Activated T-cell treated with anti-CD3 and anti-CD28 coated beads, Interleukin-2, amount 50 U/mL, for 1 hour (primary cell): ENCODE results near the gene CABP2.

Experiments used
- DNase-seq: peaks from one replicate; pipeline ENCODE4 v3.0.0-alpha.2; 2020

CABP2 gene

DNA sequence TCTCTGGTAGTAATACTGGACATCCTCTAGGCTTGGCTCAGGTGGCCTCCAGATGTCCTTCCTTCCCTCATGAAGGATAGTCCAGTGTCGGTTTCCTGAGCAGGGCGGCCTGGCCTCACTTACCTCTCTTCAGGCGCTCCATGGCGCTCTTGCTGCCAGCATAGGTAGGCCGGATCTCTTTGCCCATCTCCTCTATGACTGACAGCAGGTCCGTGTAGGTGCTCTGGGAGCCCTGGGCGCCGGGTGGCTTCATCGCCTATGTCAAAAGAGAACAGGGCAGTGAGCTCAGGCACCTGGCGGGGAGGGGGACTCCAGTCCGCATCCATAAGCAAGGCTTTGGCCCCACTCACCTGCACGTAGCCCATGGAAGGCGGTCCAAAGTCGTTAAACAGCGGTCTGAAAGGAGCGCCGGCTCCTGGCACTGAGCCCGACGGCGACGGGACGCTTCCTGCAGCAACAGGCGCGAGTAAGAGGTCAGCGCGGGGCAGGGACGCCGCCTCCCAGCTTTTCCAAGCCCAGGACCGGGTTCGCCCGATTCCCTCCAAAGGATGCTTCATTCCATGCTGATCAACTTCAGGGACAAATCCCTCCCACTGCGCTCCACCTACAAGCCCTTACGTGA lies 15.9 kb downstream of the CABP2 start:
- DNase-seq = no peak

GRCh38 chr11:67506426-67507051 lies 16.7 kb downstream of the CABP2 start:
- no peak for DNase-seq

- peak; percentile 90 for DNase-seq
These were observed 17.4 kb downstream of the CABP2 start for GRCh38 chr11:67505605-67506396.

DNA sequence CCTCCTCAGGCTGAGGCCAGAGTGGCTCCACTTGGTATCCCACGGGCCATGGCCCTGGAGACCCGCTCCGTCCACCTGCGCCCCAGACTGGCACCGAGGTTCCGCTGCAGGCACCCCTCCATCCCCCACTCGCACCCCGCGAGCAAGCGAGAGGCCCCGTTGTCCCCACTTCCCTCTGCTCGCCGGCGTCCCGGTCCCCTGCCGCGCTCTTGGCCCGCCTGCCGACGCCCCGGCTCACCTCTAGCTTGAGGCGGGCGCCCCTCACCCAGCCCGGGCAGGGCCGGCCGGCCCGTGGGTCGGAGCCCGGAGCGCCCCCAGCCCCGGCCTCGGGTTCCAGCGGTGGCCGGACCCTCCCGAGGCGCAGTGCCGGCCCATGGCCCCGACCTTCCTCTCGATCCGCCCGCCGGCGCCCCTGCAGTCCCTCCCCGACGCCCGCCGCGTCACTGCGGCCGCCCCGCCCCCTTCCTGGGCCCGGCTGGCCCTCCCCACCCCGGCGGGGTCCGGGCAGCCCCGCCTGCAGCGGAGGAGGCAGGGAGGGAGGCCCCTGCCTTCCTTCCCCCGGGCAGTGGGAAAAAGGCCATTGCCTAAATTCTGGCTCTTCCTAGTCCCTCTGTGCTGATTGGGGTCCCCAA lies 18.2 kb downstream of the CABP2 start, which contains the start of gene PITPNM1:
Gene PITPNM1, minus strand, starts transcription at position 414 of the 632 bp plus-strand sequence. CDS start 1,183 bp downstream, outside the sequence.
- DNase-seq = peak; percentile 82

- DNase-seq = peak; percentile 54
These were observed 19.0 kb downstream of the CABP2 start for GRCh38 chr11:67504005-67504949.

DNA sequence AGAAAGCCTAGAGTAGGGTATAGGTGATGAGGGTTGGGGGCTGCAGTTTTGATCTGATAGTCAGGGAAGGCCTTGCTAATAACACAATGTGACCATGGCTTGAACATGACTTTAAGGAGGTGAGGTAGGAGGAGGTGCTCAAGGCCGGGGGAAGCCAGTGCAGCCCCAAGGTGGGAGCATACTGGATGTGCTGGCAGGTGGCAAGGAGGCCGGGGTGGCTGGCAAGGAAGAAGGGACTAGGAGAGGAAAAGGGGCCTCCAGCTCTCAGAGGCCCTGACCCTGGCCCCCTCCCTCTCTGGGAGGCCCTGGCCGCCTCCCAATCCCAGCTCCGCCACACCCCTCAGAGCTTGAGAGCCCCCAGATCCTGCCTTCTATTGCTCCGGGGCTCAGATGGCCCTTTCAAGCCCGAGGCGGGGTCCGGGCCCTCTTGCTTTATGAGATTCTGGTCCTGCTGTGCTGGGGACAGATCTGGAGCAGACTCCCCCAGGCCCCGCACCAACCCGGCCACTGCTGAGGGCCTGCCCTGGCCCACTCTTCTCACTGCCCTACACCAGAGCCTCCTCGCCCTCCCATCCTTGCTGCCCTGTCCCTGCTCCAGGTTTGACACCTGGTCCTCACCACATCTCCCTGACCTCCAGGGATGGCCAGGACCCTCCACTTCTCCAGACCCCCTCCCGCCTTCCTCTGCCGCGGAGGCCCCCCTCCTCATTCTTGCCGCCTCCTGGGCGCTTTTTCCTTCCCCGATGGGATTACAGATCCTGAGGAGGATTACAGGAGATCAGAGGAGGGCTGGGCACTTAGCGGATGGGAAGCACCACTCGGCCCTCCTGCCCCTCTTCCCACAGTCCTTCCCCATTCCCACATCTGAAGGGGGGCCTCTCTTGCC lies 19.9 kb downstream of the CABP2 start:
- no peak for DNase-seq

GRCh38 chr11:67502328-67502979 lies 20.8 kb downstream of the CABP2 start:
- no peak for DNase-seq

DNA sequence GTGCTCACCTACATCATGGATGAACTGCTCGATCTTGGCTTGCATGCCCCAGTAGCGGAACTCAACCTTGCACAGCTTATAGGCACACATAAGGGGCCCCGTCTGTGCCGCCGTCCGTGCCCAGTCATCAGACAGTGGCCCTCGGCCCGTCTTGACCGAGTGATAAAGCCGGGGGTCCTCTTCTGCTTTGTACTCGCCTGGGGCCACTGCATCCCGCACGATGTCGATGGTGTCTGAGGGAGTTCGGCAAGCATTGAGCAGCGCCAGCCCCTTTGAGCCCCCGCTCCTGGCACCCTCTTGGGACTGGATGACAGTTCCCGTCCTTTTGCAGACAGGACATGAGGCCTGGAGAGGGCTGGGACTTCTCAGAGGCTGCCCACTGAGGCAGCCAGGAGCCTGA lies 21.4 kb downstream of the CABP2 start:
- DNase-seq = no peak

DNA sequence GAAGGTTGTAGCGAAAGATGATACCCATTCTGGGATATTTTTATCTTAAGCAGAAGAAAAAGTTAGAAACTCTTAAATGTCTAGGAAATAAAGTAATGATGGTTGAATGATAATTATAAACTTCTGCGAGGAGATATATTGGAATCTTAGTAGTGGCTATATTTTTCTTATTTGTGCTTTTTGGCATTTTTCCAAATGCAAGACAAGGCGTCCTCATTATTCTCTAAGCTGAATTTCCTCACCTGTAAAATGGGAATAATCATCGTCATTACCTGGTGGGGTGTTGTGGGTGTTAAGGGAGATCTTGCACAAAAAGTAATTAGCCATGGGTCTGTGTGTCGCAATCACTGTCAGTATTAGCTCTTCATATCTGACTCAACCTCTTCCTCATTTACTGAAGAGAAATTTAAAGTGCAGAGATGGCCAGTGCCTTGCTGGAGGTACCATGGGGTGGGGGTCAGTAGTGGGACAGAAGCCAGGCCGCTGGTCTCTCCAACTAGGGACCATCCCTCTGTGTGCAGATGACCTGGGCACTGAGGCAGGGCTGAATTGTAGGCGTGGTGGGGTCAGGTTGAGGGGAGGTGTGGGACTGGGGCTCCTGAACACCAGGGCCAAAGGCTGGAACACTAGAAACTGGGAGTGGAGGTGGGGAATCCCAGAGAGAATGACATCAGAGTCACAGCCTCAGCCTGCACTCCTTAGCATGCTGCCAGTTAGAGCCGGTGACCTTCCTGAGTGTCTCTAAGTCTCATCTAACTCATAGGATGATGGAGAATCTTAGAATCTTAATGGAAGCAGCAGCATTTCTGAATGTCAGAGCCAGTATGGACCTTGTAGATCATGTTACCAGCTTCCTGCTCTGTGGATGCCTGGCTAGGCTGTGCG lies 22.2 kb downstream of the CABP2 start:
- DNase-seq = no peak

- no peak for DNase-seq
These were observed 22.8 kb downstream of the CABP2 start for GRCh38 chr11:67500484-67500821.

- DNase-seq = no peak
These were observed 23.3 kb downstream of the CABP2 start for GRCh38 chr11:67499808-67500483.

- DNase-seq = no peak
These were observed 24.7 kb downstream of the CABP2 start for GRCh38 chr11:67498544-67498972.

- no peak for DNase-seq
These were observed 25.5 kb downstream of the CABP2 start for GRCh38 chr11:67497656-67498291.

GRCh38 chr11:67496113-67496512 lies 27.1 kb downstream of the CABP2 start:
- DNase-seq = no peak

- no peak for DNase-seq
These were observed 27.8 kb downstream of the CABP2 start for GRCh38 chr11:67495234-67496005.

- no peak for DNase-seq
These were observed 28.6 kb downstream of the CABP2 start for GRCh38 chr11:67494371-67495233.
